Activated CD4-positive, alpha-beta T cell treated with anti-CD3 and anti-CD28 coated beads, Interleukin-10, Interleukin-2, amounts not matched to agents 100 ng/mL and 50 ng/mL, durations not matched to agents 16 hours and 8 hours (primary cell): ENCODE data around the gene HSPB6.
"Not testable (repeated sequence)": the region's sequence is repeated elsewhere in the genome, so short reads cannot be mapped to it uniquely, and the experiment has no call there.

Experiments used
- DNase-seq: peaks from one replicate; pipeline ENCODE4 v3.0.0-alpha.2; 2020

HSPB6 gene

DNA sequence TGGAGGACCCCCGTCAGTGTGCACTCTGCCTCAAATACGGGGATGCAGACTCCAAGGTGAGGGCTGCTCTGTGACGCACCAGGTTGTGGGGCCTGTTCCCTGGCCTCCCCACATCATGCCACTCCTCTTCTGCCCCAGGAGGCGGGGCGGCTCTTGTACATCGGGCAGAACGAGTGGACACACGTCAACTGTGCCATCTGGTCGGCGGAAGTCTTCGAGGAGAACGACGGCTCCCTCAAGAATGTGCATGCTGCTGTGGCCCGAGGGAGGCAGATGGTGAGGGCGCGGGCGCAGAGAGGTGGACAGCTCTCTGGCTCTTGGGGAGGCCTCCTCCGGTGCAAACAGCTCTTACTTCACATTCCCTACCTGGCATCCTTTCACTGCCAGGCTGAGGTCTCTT, 27.8 kb downstream of the HSPB6 start:
- DNase-seq = no peak

DNA sequence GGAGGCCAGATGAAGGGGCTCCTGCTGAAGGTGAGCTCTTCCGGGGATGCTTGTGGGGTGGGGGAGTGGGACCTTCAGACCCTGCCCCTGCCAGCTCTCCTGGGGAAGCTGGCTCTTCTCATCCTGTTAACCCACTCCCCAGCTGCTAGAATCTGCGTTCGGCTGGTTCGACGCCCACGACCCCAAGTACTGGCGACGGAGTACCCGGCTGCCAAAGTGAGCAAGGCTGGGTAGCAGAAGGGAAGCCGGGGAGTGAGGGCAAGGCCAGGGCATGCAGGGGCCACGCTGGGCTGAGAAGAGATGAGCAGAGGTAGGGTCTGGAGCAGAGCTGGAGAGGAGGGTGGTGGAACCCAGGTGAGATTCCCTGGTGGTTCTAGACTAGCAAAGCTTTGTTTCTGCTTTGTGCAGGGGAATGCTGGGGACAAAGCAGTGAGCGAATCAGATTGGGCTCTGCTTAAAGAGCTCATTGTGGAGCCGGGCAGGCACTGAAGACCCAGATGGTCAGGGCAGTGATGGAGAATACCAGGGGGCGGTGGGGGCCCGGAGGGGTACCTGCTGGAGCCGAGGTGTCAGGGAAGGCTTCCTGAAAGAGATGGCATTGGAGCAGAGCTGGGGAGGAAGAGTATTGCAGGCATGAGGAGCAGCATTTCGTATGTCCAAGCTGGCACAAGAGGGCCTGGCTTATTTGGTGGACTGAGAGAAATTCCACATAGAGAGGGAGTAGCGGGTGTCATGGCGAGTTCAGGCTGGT, 28.7 kb downstream of the HSPB6 start:
- DNase-seq = no peak

DNA sequence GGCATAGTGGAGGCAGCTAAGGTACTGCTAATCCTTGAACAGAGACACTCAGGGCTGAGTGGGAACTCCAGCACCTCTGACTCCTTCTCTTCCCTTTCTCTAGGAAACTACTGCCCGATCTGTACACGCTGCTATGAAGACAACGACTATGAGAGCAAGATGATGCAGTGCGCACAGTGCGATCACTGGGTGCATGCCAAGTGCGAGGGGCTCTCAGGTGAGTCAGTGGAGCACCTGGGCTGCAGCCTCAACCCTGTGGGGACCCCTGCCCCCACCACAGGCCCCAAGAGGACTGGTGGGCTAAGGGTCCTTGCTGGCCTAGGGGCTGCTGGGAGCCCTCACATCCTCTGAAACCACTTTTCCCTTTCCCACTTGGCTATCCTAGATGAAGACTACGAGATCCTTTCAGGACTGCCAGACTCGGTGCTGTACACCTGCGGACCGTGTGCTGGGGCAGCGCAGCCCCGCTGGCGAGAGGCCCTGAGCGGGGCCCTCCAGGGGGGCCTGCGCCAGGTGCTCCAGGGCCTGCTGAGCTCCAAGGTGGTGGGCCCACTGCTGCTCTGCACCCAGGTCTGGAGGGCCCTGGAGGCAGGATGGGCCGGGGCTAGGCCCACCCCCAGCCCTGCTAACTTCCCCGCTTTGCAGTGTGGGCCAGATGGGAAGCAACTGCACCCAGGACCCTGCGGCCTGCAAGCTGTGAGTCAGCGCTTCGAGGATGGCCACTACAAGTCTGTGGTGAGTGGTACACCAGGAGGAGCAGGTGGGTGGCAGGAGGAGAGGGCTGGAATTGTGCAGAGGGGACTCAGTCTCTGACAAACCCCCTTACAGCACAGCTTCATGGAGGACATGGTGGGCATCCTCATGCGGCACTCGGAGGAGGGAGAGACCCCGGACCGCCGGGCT, 29.5 kb downstream of the HSPB6 start:
- no peak for DNase-seq

DNA sequence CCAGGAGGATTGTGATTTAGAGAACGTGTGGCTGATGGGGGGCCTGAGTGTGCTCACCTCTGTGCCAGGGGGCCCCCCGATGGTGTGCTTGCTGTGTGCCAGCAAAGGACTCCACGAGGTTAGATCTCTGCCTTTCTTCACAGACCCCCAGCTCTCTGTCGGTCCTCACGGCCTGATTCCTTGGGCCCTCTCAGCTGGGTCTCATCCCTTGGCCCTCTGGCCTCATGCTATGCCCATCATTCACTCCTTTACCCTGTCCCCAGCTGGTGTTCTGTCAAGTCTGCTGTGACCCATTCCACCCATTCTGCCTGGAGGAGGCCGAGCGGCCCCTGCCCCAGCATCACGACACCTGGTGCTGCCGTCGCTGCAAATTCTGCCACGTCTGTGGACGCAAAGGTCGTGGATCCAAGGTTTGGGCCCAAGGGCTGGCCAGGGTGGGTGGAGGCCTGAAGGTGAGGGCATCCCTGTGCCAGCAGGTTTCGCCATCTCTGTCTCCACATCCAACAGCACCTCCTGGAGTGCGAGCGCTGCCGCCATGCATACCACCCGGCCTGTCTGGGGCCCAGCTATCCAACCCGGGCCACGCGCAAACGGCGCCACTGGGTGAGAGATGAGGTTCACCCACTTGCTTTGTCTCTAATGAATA, 31.5 kb downstream of the HSPB6 start:
- no peak for DNase-seq

DNA sequence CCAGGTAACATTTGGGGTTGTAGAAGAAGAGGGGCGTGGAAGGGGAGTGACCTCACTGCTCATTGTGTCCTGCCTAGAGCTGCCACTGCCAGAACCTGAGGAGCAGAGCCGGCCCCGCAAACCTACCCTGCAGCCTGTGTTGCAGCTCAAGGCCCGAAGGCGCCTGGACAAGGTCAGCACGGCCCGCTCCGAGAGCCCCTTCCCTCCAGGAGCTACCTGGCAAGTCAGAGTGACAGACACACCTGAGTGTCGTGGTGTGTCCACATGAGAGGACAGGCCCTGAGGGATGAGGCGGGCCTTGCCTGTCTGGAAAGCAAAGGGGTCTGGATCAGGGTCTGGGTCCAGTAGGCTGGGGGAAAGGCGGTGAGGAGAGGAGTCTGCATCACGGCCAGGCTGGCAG, 32.3 kb downstream of the HSPB6 start:
- no peak for DNase-seq

DNA sequence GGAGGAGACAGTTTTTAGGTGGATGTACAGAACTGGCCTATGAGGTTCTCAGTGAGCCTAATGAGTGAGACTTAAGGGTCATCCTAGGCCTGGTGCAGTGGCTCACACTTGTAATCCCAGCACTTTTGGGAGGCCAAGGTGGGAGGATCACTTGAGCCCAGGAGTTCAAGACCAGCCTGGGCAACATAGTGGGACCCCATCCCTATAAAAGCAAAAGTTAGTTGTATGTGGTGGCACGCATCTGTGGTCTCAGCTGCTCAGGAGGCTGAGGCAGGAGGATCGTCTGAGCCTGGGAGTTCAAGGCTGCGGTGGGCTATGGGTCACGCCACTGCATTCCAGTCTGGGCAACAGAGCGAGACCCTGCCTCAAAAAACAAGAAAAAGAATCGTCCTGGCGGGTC, 32.7 kb downstream of the HSPB6 start:
- not testable (repeated sequence) for DNase-seq

DNA sequence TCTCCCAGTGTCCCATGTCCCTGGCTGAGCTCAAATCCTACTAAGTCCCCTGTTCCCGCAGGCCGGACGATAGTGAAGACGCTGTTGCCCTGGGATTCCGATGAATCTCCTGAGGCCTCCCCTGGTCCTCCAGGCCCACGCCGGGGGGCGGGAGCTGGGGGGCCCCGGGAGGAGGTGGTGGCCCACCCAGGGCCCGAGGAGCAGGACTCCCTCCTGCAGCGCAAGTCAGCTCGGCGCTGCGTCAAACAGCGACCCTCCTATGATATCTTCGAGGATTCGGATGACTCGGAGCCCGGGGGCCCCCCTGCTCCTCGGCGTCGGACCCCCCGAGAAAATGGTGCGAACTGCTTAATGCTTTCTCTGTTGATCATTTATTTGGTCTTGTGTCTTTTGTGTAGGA, 33.2 kb downstream of the HSPB6 start:
- no peak for DNase-seq

DNA sequence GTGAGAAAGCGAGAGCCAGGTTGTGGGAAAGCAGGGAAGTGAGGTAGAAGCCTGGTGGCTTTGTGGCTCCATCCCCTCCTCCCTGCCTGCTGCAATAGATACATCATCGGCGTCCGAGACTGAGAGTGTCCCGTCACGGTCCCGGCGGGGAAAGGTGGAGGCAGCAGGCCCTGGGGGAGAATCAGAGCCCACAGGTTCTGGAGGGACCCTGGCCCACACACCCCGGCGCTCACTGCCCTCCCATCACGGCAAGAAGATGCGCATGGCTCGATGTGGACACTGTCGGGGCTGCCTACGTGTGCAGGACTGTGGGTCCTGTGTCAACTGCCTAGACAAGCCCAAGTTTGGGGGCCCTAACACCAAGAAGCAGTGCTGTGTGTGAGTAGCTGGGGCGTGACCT, 33.9 kb downstream of the HSPB6 start:
- no peak for DNase-seq

DNA sequence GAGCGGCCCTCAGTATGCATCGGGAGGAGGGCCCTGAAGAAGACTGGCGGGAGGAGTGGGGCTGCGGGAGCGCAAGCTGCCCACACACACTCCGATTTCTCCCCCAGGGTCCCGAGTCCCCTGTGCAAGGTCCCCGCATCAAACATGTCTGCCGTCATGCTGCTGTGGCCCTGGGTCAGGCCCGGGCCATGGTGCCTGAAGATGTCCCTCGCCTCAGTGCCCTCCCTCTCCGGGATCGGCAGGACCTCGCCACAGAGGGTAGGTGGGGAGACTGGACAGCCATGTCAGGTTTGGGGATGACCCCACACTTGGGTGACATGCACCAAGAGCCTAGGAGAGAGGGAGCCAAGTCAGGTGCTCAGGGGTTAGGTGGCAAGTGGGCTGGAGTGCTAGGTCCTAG, 34.4 kb downstream of the HSPB6 start:
- DNase-seq = no peak

DNA sequence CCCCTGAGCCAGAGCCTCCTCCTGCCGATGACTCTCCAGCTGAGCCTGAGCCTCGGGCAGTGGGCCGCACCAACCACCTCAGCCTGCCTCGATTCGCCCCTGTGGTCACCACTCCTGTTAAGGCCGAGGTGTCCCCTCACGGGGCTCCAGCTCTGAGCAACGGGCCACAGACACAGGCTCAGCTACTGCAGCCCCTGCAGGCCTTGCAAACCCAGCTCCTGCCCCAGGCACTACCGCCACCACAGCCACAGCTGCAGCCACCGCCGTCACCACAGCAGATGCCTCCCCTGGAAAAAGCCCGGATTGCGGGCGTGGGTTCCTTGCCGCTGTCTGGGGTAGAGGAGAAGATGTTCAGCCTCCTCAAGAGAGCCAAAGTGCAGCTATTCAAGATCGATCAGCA, 35.5 kb downstream of the HSPB6 start:
- DNase-seq = no peak

DNA sequence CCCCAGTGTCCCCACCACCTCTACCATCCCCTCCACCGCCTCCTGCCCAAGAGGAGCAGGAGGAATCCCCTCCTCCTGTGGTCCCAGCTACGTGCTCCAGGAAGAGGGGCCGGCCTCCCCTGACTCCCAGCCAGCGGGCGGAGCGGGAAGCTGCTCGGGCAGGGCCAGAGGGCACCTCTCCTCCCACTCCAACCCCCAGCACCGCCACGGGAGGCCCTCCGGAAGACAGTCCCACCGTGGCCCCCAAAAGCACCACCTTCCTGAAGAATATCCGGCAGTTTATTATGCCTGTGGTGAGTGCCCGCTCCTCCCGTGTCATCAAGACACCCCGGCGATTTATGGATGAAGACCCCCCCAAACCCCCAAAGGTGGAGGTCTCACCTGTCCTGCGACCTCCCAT, 36.2 kb downstream of the HSPB6 start:
- DNase-seq = no peak

DNA sequence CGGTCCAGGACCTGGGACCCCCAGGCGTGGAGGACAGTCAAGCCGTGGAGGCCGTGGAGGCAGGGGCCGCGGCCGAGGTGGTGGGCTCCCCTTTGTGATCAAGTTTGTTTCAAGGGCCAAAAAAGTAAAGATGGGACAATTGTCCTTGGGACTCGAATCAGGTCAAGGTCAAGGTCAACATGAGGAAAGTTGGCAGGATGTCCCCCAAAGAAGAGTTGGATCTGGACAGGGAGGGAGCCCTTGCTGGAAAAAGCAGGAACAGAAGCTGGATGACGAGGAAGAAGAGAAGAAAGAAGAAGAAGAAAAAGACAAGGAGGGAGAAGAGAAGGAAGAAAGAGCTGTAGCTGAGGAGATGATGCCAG, 36.7 kb downstream of the HSPB6 start:
- no peak for DNase-seq

DNA sequence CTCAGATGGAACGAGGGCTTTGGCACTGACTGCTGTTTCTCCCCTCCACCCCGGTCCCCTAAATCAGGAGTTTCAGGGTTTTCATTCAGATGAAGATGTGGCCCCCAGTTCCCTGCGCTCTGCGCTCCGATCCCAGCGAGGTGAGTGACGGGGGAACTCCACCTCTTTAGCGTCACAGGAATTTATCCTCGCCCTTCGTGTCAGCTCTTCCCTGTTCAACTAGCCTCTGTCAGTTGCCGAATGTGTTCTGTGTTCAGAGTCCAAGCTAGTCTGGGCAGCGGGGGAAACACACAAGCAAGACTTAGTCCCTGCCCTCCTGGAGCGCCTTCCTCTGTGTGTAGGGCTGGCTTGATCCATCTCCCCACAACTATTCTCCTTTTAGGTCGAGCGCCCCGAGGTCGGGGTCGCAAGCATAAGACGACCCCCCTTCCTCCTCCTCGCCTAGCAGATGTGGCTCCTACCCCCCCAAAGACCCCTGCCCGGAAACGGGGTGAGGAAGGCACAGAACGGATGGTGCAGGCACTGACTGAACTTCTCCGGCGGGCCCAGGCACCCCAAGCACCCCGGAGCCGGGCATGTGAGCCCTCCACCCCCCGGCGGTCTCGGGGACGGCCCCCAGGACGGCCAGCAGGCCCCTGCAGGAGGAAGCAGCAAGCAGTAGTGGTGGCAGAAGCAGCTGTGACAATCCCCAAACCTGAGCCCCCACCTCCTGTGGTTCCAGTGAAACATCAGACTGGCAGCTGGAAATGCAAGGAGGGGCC, 37.2 kb downstream of the HSPB6 start:
- no peak for DNase-seq

DNA sequence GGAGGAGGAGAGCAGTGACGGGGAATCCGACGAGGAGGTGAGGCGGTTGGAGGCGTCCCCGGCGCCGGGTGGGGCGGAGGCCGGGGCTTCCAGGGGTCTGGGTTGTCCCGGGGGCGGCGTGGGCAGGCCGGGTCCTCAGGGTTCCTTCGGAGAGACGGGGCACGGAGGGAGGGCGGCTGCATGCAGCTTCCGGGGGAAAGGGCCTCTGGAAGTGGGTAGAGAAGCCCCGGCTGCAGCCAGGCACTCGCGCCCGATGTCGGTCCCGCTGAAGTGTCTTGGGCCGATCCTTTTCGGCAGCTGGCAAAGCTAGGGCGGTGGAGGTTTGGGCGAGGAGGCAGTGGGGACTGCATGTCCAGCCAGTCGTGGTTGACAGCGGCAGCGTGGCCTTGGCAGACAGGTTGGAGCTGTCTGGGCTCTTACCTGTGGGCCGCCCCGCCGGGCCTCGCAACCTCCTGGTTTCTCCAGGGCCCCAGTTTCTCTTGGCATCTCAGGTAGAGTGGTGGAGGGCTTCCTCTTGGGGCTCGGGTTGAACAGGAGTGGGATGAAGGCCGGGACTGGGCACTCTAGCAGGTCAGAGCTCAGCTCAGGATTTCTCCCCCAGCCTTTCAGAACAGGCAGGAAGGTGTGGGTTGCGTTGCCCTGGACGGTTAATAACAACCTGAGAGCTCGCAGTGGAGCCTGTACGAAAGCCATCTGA, 38.3 kb downstream of the HSPB6 start:
- DNase-seq = peak; percentile 59

DNA sequence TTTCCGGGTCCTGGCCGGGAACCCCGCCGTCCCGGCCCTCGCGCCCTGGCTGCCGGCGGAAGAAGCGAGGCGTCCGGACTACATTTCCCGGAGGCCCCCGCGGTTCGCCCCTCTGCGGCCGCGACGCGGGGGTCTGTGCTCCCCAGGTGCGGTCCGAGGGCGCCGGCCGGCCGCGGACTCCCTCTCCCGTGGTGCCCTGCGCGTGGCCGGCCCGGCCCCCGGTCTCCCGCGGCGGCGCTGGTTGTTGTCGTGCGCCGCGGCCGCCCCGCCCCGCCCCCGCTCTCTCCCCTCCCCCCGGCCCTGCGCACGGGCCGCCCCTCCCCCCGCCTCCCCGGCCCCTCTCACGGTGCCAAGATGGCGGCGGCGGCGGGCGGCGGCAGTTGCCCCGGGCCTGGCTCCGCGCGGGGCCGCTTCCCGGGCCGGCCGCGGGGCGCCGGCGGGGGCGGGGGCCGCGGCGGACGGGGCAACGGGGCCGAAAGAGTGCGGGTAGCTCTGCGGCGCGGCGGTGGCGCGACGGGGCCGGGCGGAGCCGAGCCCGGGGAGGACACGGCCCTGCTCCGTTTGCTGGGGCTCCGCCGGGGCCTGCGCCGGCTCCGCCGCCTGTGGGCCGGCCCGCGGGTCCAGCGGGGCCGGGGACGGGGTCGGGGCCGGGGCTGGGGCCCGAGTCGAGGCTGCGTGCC, 39.0 kb downstream of the HSPB6 start, which contains the start of gene KMT2B:
TSS of gene KMT2B (plus strand) at position 339 of the 680 bp plus-strand sequence. CDS start at position 355, 16 bp downstream.
- no peak for DNase-seq

DNA sequence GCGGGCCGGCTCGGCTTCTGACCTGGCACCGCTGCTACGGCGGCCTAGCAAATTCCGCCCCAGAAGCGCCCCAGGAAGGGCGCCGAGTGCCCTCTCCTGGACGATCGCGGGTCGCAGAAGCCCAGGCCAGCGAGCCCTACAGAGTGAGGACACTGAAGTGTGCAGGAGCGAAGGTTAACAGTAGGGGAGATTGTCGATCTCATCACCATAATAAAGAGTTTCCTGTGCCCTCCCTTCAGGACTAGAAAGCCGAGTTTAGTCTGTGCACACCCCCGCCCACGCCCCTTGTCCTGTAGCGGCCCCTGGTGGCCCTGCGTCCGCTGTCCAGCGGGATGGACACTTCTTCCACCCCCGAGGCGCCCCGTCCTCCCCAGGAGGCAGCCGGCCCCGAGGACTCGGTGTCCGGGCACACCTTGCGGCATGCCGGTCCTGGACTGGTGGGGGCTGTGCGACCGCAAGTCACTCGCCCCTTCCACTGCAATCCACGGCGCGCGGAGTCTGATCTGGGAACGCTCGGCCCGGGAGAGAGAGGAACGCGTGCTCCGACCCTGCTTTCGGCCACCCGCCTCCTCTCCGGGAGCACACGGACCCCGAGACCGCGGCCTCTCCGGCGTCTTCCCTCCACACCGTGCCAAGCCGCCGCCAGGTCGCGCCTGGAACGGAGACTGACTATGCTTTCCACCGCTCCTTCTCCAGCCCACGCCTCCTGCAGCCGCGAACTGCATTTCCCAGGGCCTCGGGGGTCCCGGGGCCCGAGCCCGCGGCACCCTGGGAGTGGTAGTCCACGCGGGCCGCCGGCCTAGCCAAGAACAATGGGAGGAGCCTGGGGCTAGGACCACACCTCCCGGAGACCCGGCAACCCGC, 39.8 kb downstream of the HSPB6 start:
- peak; percentile 99 for DNase-seq

DNA sequence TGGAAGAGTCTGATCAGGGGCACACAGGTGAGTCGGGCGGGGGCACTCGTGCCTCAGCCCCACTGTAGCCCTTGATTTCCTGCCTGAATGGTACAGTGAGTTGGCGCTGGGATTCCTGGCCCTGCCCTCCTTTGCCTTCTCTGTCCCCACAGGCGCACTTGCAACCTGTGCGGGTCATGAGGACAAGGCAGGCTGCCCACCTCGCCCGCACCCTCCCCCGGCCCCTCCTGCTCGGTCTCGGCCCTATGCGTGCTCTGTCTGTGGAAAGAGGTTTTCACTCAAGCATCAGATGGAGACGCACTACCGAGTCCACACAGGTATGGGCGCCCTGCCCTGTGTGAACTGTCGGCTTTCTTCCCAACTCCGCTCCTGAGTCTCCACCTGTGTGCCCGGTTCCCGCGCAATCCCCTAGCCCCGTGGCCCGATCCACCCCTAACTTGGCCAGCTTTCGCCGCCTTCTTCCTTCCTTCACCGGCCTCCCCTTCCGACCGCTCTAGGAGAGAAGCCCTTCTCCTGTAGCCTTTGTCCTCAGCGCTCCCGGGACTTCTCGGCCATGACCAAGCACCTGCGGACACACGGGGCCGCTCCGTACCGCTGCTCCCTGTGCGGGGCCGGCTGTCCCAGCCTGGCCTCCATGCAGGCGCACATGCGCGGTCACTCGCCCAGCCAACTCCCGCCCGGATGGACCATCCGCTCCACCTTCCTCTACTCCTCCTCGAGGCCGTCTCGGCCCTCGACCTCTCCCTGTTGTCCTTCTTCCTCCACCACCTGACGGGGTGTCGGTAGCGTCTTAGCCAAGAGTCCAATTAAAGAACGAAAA, 40.6 kb downstream of the HSPB6 start:
- peak; percentile 28 for DNase-seq

DNA sequence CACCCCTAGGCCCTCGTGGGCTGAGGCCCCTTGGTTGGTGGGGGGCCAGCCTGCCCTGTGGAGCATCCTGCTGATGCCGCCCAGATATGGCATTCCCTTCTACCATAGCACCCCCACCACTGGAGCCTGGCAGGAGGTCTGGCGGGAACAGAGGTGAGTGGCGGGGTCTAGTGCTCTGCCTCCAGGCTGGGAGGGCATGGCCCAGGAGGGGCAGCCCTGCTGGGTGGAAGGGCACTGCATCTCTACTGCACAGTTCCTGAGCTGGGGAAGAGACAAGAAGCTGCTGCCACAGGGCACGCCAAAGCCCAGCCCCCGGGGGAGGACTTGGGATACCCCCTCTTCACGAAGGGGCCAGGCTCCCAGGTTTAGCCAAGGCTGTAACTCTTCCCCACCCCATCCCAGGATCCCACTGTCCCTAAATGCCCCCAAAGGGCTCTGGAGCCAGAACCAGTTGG, 41.4 kb downstream of the HSPB6 start:
- DNase-seq = peak; percentile 20

DNA sequence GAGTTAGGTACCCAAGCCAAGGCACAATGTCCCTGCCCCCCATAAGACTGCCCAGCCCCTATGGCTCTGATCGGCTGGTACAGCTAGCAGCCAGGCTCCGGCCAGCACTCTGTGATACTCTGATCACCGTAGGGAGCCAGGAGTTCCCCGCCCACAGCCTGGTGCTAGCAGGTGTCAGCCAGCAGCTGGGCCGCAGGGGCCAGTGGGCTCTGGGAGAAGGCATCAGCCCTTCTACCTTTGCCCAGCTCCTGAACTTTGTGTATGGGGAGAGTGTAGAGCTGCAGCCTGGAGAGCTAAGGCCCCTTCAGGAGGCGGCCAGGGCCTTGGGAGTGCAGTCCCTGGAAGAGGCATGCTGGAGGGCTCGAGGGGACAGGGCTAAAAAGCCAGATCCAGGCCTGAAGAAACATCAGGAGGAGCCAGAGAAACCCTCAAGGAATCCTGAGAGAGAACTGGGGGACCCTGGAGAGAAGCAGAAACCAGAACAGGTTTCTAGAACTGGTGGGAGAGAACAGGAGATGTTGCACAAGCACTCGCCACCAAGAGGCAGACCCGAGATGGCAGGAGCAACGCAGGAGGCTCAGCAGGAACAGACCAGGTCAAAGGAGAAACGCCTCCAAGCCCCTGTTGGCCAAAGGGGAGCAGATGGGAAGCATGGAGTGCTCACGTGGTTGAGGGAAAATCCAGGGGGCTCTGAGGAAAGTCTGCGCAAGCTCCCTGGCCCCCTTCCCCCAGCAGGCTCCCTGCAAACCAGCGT, 42.1 kb downstream of the HSPB6 start:
- DNase-seq = peak; percentile 69
